ENCODE measurements around the gene FBRSL1. TPM values are rescaled to one million over a fixed set of nuclear protein-coding genes. Genes with fewer than 3 reads are reported as not detected.

The FBRSL1 gene
- total RNA-seq, 1 experiment from 2014 or later, result 96.1 TPM

- intact Hi-C loops (cut with micrococcal nuclease; ENCODE audit: unreplicated experiment), result no loop called here
- TF ChIP-seq, protein P1, sequence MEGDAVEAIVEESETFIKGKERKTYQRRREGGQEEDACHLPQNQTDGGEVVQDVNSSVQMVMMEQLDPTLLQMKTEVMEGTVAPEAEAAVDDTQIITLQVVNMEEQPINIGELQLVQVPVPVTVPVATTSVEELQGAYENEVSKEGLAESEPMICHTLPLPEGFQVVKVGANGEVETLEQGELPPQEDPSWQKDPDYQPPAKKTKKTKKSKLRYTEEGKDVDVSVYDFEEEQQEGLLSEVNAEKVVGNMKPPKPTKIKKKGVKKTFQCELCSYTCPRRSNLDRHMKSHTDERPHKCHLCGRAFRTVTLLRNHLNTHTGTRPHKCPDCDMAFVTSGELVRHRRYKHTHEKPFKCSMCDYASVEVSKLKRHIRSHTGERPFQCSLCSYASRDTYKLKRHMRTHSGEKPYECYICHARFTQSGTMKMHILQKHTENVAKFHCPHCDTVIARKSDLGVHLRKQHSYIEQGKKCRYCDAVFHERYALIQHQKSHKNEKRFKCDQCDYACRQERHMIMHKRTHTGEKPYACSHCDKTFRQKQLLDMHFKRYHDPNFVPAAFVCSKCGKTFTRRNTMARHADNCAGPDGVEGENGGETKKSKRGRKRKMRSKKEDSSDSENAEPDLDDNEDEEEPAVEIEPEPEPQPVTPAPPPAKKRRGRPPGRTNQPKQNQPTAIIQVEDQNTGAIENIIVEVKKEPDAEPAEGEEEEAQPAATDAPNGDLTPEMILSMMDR (IDR thresholded peaks at IDR 0.05; ENCODE audit: insufficient read depth in 1 of 2, low read depth in 1 of 2, low read length in 1 of 2, severe bottlenecking in 1 of 2, unreplicated experiment in 1 of 2), result no peak
- Histone ChIP-seq H3K4me3 (ENCODE audit: low read depth, low read length) (no peak overlapping the region), H3K9me3 (no peaks in the 10 kb centered on the region), H3K36me3 (ENCODE audit: control insufficient read depth, insufficient read depth, low read length) (no peaks in the 10 kb centered on the region), H3K27me3 (replicated peaks; ENCODE audit: control insufficient read depth, insufficient read depth, low read length) (no peaks in the 10 kb centered on the region), H3K4me1 (no peaks in the 10 kb centered on the region)
- H3K4me1 Mint-ChIP-seq (ENCODE audit: low read depth, unreplicated experiment), result peaks cover 7% of the 10 kb centered on the region
- no peak for DNase-seq
- CTCF ChIA-PET, result no interaction called here
- H3K9me3 Mint-ChIP-seq (ENCODE audit: unreplicated experiment), result no peaks in the 10 kb centered on the region
- no TSS peak for BruUV-seq (replicated peaks)
- POLR2A ChIA-PET, result no interaction called here
- H3K36me3 Mint-ChIP-seq (ENCODE audit: insufficient read depth, unreplicated experiment), result no peaks in the 10 kb centered on the region
- H3K4me3 Mint-ChIP-seq (ENCODE audit: unreplicated experiment), result no peak overlapping the region
- H3K27ac Mint-ChIP-seq (ENCODE audit: unreplicated experiment), result no peak overlapping the region
- no peaks in the 10 kb centered on the region for H3K27me3 Mint-ChIP-seq (ENCODE audit: insufficient read depth, unreplicated experiment)
Measured at GRCh38 chr12:132464820-132465219, 25.1 kb upstream of the FBRSL1 start.

GRCh38 chr12:132465269-132466190 is 24.4 kb upstream of the FBRSL1 start:
- Histone ChIP-seq H3K9me3 (no peaks in the 10 kb centered on the region), H3K4me3 (ENCODE audit: low read depth, low read length) (no peak overlapping the region), H3K4me1 (no peaks in the 10 kb centered on the region), H3K36me3 (ENCODE audit: control insufficient read depth, insufficient read depth, low read length) (no peaks in the 10 kb centered on the region), H3K27me3 (replicated peaks; ENCODE audit: control insufficient read depth, insufficient read depth, low read length) (no peaks in the 10 kb centered on the region)
- Mint-ChIP-seq H3K27ac (ENCODE audit: unreplicated experiment) (no peak overlapping the region), H3K9me3 (ENCODE audit: unreplicated experiment) (no peaks in the 10 kb centered on the region), H3K27me3 (ENCODE audit: insufficient read depth, unreplicated experiment) (no peaks in the 10 kb centered on the region), H3K4me3 (ENCODE audit: unreplicated experiment) (no peak overlapping the region), H3K4me1 (ENCODE audit: low read depth, unreplicated experiment) (peaks cover 7% of the 10 kb centered on the region), H3K36me3 (ENCODE audit: insufficient read depth, unreplicated experiment) (no peaks in the 10 kb centered on the region)
- no peak for DNase-seq
- no TSS peak for BruUV-seq (replicated peaks)
- ChIA-PET CTCF (no interaction called here), POLR2A (no interaction called here)
- intact Hi-C loops (cut with micrococcal nuclease; ENCODE audit: unreplicated experiment), result no loop called here
- TF ChIP-seq, protein P1 (IDR thresholded peaks at IDR 0.05; ENCODE audit: insufficient read depth in 1 of 2, low read depth in 1 of 2, low read length in 1 of 2, severe bottlenecking in 1 of 2, unreplicated experiment in 1 of 2), result no peak

DNA sequence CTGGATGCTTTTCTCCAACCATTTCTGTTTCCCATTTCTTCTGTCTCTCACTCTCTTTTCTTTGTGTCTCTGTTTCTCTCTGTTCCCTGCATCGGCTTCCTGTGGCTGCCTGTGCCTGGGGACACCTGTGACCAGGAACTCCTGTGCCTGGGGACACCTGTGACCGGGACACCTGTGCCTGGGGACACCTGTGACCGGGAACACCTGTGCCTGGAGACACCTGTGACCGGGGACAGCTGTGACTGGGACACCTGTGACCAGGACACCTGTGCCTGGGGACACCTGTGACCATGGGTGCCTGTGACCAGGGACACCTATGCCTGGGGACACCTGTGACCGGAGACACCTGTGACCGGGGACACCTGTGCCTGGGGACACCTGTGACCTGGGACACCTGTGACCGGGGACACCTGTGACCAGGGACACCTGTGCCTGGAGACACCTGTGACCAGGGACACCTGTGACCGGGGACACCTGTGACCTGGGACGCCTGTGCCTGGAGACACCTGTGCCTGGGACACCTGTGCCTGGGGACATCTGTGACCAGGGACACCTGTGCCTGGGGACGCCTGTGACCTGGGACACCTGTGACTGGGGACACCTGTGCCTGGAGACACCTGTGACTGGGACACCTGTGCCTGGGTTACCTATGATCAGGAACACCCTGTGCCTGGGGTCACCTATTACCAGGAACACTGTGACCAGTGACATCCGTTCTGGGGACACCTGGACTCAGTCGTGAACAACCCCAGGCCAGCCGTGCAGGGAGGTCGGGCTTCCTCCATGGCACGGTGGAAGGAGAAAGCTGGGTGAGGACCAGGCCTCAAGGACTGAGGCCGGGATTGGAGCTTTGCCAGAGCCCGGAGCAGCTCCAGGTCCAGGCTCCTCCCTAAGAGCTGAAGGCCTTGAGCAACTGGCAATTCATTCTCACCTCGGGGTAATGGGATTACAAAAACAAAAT is 23.4 kb upstream of the FBRSL1 start:
- Mint-ChIP-seq H3K27me3 (ENCODE audit: insufficient read depth, unreplicated experiment) (no peaks in the 10 kb centered on the region), H3K27ac (ENCODE audit: unreplicated experiment) (no peak overlapping the region), H3K36me3 (ENCODE audit: insufficient read depth, unreplicated experiment) (peaks cover 8% of the 10 kb centered on the region), H3K9me3 (ENCODE audit: unreplicated experiment) (peaks cover 5% of the 10 kb centered on the region), H3K4me3 (ENCODE audit: unreplicated experiment) (no peak overlapping the region), H3K4me1 (ENCODE audit: low read depth, unreplicated experiment) (peaks cover 17% of the 10 kb centered on the region)
- DNase-seq, result no peak
- H3K9me3 ChIP-seq, result peaks cover 2% of the 10 kb centered on the region; the same call in 1 of the 2 replicates
- H3K27me3 ChIP-seq (replicated peaks; ENCODE audit: control insufficient read depth, insufficient read depth, low read length), result no peaks in the 10 kb centered on the region
- CTCF ChIA-PET, result no interaction called here
- TF ChIP-seq, protein P1 (IDR thresholded peaks at IDR 0.05; ENCODE audit: insufficient read depth in 1 of 2, low read depth in 1 of 2, low read length in 1 of 2, severe bottlenecking in 1 of 2, unreplicated experiment in 1 of 2), result no peak
- POLR2A ChIA-PET, result no interaction called here
- BruUV-seq (replicated peaks), result no TSS peak
- H3K4me3 ChIP-seq (ENCODE audit: low read depth, low read length), result no peak overlapping the region
- peaks cover 6% of the 10 kb centered on the region for H3K4me1 ChIP-seq
- H3K36me3 ChIP-seq (ENCODE audit: control insufficient read depth, insufficient read depth, low read length), result no peaks in the 10 kb centered on the region
- intact Hi-C loops (cut with micrococcal nuclease; ENCODE audit: unreplicated experiment), result no loop called here

Data from Caco-2 (cell line).